ENCODE results near the gene WNK4. TPM values are rescaled to one million over a fixed set of nuclear protein-coding genes. Genes with fewer than 3 reads are reported as not detected.
A peak's percentile ranks its signal among the peaks of the same experiment; 100 is the strongest.

The WNK4 gene
- polyA plus RNA-seq, 3 donors: 7.1 to 16.8 (median 7.8) TPM

- no peak for DNase-seq (ENCODE audit: extremely low read depth in 1 of 11, low read depth in 9 of 11, low spot score in 4 of 11)
Observed at GRCh38 chr17:42821176-42821575, 40.8 kb downstream of the WNK4 start.

DNA sequence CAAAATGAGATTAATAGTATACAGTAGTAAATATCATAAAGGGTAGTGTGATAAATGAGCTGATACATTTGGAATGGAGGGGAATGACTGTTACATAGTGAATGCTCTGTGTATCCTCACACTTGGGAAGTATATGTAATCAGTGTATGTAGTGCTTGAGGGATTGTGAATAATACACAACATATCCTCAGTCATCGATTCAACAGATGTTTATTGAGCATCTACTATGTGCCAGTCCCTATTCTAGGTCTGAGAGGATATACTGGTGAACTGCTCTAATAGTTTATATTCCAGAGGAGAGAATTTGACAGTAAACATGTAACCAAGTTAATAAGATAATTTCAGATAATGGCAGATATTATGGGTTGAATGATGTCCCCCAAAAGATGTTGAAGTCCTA is 47.1 kb downstream of the WNK4 start:
- no peak for DNase-seq (ENCODE audit: extremely low read depth in 1 of 11, low read depth in 9 of 11, low spot score in 4 of 11)

- DNase-seq (ENCODE audit: extremely low read depth in 1 of 11, low read depth in 9 of 11, low spot score in 4 of 11): no peak
Observed at GRCh38 chr17:42830971-42831370, 50.6 kb downstream of the WNK4 start.

DNA sequence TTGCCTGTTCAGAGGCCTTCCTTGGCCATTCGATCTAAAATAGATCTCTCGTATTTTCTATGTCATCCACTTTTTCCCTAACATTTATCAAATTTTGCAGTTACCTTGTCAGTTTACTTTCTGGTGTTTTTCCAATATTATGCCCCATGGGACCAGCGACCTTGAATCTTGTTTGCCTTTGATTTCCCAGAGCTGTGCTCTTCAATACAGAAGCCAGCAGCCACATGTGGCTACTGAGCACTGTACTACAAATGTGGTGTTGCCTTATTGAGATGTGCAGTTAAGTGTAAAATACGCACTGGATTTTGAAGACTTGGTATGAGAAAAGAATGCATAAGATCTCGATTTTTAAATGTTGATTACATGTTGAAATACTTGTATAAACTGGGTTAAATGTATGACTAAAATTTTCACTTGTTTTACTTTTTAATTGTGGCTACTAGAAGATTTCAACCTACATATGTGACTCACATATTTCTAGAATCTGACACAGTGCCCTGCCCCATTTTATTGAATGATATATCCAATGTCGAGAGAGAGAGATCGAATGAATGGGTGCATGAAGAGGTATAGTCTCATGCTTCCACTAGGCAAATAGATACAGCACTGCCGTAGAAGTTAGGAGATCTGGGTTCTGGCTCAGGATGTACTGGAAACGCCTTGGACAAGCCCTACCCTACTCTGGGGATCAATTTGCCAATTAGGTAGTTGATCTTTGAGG is 52.0 kb downstream of the WNK4 start:
- no peak for DNase-seq (ENCODE audit: extremely low read depth in 1 of 11, low read depth in 9 of 11, low spot score in 4 of 11)

DNA sequence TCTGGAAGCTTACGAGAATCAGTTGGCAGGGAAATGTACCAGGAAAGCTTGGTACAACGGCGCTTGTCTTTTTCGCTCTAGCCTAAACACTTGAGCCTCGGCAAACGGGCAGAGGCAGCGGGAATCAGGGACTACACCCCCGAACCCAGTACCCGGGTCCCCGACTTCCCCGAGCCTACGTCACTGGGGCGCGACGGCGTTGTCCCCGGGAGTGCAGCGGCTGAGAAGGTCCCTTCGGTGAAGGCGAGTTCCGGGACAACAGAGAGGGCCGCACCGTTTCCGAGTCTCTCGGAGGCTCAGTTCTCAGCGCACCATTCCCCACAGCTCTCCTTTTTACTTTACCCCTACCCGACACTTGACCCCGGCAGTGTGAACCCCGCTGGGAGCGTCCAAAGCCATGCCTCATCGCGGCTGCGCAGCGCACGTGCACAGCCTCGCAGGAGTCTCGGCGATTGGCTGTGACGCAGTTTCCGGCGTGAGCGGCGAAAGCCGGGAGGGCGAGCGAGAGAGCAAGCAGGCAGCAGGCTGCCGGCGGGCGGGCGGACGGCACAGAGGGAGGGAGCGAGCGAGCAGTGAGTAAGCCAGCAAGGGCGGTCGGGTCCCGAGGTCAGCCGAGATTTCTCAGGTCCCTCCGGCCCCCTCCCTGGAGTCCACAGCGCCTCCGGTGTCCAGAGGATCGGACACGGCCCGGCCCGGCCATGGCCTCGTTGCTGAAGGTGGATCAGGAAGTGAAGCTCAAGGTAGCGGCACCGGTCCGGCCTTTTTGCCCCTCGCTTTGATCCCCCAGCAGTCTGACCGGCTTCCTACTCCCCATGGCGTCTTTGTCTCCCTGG is 52.7 kb downstream of the WNK4 start, which contains the start of gene PSME3:
Gene PSME3, plus strand, starts transcription at position 464 of the 833 bp plus-strand sequence. Its CDS starts 235 bp downstream, at position 699.
- DNase-seq (ENCODE audit: extremely low read depth in 1 of 11, low read depth in 9 of 11, low spot score in 4 of 11): peak; percentile 66 to 89 (median 86)

DNA sequence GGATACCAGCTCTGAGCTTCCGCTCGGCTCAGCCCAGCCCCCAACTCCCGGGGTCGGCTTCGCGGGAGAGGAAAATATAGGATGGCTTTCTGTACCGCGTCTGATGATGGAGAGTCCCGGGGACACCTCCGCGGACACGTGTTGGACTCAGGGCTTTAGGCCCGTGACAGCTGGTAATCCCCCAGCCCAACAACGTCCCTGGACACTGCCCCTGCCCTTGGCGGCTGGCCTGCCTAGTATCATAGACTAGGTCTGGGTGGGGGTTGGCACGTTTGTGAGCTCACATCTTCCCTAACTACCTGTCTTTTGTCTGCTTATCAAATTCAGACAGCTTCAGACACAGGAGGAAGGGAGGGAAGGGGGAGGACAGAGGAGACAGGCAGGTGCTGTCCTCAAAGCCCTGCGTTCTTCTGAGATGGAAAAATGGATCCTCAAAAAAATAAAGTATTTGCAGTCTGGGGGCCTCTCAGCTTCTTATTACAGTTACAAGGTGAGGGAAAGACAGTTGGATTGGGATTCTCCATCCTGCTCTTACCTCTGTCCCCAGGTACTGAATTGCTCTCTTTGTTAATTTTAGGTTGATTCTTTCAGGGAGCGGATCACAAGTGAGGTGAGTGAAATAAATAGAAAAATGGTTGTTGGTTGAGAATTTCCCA is 53.5 kb downstream of the WNK4 start:
- no peak for DNase-seq (ENCODE audit: extremely low read depth in 1 of 11, low read depth in 9 of 11, low spot score in 4 of 11)

- DNase-seq (ENCODE audit: extremely low read depth in 1 of 11, low read depth in 9 of 11, low spot score in 4 of 11): no peak
Observed at GRCh38 chr17:42835732-42836131, 55.3 kb downstream of the WNK4 start.

DNA sequence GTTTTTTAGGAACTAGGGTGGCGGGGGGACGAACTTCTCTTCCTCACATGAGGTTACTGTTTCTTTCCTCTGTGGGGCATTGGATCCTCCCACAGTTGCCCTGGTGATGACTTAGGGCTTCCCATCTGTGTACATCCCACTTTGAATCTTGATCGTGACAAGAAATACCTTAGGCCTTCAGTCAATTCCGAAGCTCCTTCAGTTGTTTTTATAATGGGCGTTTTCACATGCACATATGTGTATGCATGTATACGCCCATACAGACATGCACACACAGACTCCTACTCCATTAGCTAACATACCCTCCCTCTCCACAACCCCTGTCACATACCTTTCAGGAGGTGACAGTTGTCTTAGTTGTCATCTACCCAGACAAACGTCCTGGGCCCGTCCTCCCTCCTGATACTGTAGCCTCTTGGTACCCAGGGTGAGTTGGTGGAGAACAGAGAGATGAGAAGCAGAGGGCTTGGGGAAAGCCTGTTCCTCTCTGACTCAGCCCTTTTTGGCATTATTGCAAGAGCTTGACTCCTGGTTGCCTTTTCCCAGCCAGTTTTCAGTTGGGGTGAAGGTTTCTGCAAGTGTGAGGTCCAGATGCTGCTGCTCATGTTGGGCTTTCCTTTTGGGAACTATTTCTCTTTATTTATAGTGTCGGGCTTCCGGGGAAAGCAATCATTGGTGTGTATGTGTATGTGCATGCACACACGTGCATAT is 61.7 kb downstream of the WNK4 start:
- no peak for DNase-seq (ENCODE audit: extremely low read depth in 1 of 11, low read depth in 9 of 11, low spot score in 4 of 11)

GRCh38 chr17:42843358-42843934 is 63.0 kb downstream of the WNK4 start:
- DNase-seq (ENCODE audit: extremely low read depth in 1 of 11, low read depth in 9 of 11, low spot score in 4 of 11): peak in 3 of 11 donors; percentile 43 to 57 (median 53)

- DNase-seq (ENCODE audit: extremely low read depth in 1 of 11, low read depth in 9 of 11, low spot score in 4 of 11): no peak
Observed at GRCh38 chr17:42844271-42844670, 63.9 kb downstream of the WNK4 start, which contains the start of gene AOC2. Gene AOC2, plus strand, starts transcription at chr17:42844580. Its CDS starts 47 bp downstream, at chr17:42844627.

- DNase-seq (ENCODE audit: extremely low read depth in 1 of 11, low read depth in 9 of 11, low spot score in 4 of 11): no peak
Observed at GRCh38 chr17:42844761-42845555, 64.5 kb downstream of the WNK4 start.

- no peak for DNase-seq (ENCODE audit: extremely low read depth in 1 of 11, low read depth in 9 of 11, low spot score in 4 of 11)
Observed at GRCh38 chr17:42845556-42845917, 65.1 kb downstream of the WNK4 start.

- no peak for DNase-seq (ENCODE audit: extremely low read depth in 1 of 11, low read depth in 9 of 11, low spot score in 4 of 11)
Observed at GRCh38 chr17:42845918-42846593, 65.6 kb downstream of the WNK4 start.

Other genes with a start within 250 kb of the WNK4 start
- 10 to 100 TPM; 15.6 to 31.6 (median 26.4) TPM for gene NAGLU, start 244.4 kb upstream of the WNK4 start, polyA plus RNA-seq (ENCODE audit: insufficient read length in 3 of 3)
- 1 to 10 TPM; 3.4 to 5.9 (median 5.0) TPM for gene HSD17B1, start 227.7 kb upstream of the WNK4 start, polyA plus RNA-seq (ENCODE audit: insufficient read length in 3 of 3)
- 10 to 100 TPM; 59.8 to 66.8 (median 61.4) TPM for gene COASY, start 218.5 kb upstream of the WNK4 start, polyA plus RNA-seq (ENCODE audit: insufficient read length in 3 of 3)
- 10 to 100 TPM; 33.2 to 36.1 (median 35.5) TPM for gene MLX, start 213.5 kb upstream of the WNK4 start, polyA plus RNA-seq (ENCODE audit: insufficient read length in 3 of 3)
- 10 to 100 TPM; 16.0 to 22.9 (median 18.4) TPM for gene PSMC3IP, start 202.9 kb upstream of the WNK4 start, polyA plus RNA-seq (ENCODE audit: insufficient read length in 3 of 3)
- gene RETREG3, start 171.2 kb upstream of the WNK4 start, polyA plus RNA-seq (ENCODE audit: insufficient read length in 3 of 3): 10 to 100 TPM; 44.7 to 65.3 (median 46.9) TPM
- gene TUBG1, start 170.9 kb upstream of the WNK4 start, polyA plus RNA-seq (ENCODE audit: insufficient read length in 3 of 3): 10 to 100 TPM; 49.6 to 66.9 (median 54.7) TPM
- gene TUBG2, start 121.3 kb upstream of the WNK4 start, polyA plus RNA-seq (ENCODE audit: insufficient read length in 3 of 3): 10 to 100 TPM; 24.7 to 41.1 (median 25.7) TPM
- gene PLEKHH3, start 103.6 kb upstream of the WNK4 start, polyA plus RNA-seq (ENCODE audit: insufficient read length in 3 of 3): 10 to 100 TPM; 14.4 to 18.9 (median 18.6) TPM
- gene CCR10, start 98.8 kb upstream of the WNK4 start, polyA plus RNA-seq (ENCODE audit: insufficient read length in 3 of 3): 1 to 10 TPM; 1.6 to 2.4 (median 1.7) TPM
- 1 to 10 TPM; 6.7 to 8.9 (median 8.7) TPM for gene CNTNAP1, start 98.1 kb upstream of the WNK4 start, polyA plus RNA-seq (ENCODE audit: insufficient read length in 3 of 3)
- 10 to 100 TPM; 37.9 to 65.1 (median 41.3) TPM for gene EZH1, start 35.6 kb upstream of the WNK4 start, polyA plus RNA-seq (ENCODE audit: insufficient read length in 3 of 3)
- gene RAMP2, start 19.4 kb upstream of the WNK4 start, polyA plus RNA-seq (ENCODE audit: insufficient read length in 3 of 3): 100 to 1,000 TPM in 1 of 3 donors, 10 to 100 TPM in 2; 80.9 to 101 (median 84.6) TPM
- gene VPS25, start 7.2 kb upstream of the WNK4 start, polyA plus RNA-seq (ENCODE audit: insufficient read length in 3 of 3): 10 to 100 TPM; 80.6 to 93.2 (median 86.2) TPM
- 100 to 1,000 TPM; 150 to 167 (median 159) TPM for gene COA3, start 18.1 kb downstream of the WNK4 start, polyA plus RNA-seq (ENCODE audit: insufficient read length in 3 of 3)
- 1 to 10 TPM; 1.4 to 3.4 (median 2.2) TPM for gene CNTD1, start 18.3 kb downstream of the WNK4 start, polyA plus RNA-seq (ENCODE audit: insufficient read length in 3 of 3)
- gene BECN1, start 43.7 kb downstream of the WNK4 start, polyA plus RNA-seq (ENCODE audit: insufficient read length in 3 of 3): 10 to 100 TPM; 70.2 to 76.5 (median 74.2) TPM
- gene PSME3, start 52.8 kb downstream of the WNK4 start, polyA plus RNA-seq (ENCODE audit: insufficient read length in 3 of 3): 100 to 1,000 TPM in 2 of 3 donors, 10 to 100 TPM in 1; 96.0 to 115 (median 110) TPM
- 1 to 10 TPM in 2 of 3 donors, under 1 TPM in 1; 0.92 to 1.5 (median 1.1) TPM for gene AOC2, start 64.0 kb downstream of the WNK4 start, polyA plus RNA-seq (ENCODE audit: insufficient read length in 3 of 3)
- gene AOC3, start 70.6 kb downstream of the WNK4 start, polyA plus RNA-seq (ENCODE audit: insufficient read length in 3 of 3): 1 to 10 TPM; 4.8 to 6.3 (median 5.3) TPM
- 1 to 10 TPM; 6.2 to 9.6 (median 9.5) TPM for gene G6PC1, start 120.2 kb downstream of the WNK4 start, polyA plus RNA-seq (ENCODE audit: insufficient read length in 3 of 3)
- gene AARSD1, start 183.8 kb downstream of the WNK4 start, polyA plus RNA-seq (ENCODE audit: insufficient read length in 3 of 3): 10 to 100 TPM; 57.3 to 76.0 (median 60.5) TPM
- gene PTGES3L, start 199.5 kb downstream of the WNK4 start, polyA plus RNA-seq (ENCODE audit: insufficient read length in 3 of 3): 1 to 10 TPM; 1.8 to 3.2 (median 3.2) TPM
- 10 to 100 TPM; 16.8 to 18.1 (median 17.1) TPM for gene RUNDC1, start 200.0 kb downstream of the WNK4 start, polyA plus RNA-seq (ENCODE audit: insufficient read length in 3 of 3)
- 1,000 to 10,000 TPM; 1,334 to 1,508 (median 1,422) TPM for gene RPL27, start 217.8 kb downstream of the WNK4 start, polyA plus RNA-seq (ENCODE audit: insufficient read length in 3 of 3)
- gene IFI35, start 226.2 kb downstream of the WNK4 start, polyA plus RNA-seq (ENCODE audit: insufficient read length in 3 of 3): 10 to 100 TPM in 2 of 3 donors, 1 to 10 TPM in 1; 9.3 to 12.9 (median 11.0) TPM
- gene VAT1, start 241.8 kb downstream of the WNK4 start, polyA plus RNA-seq (ENCODE audit: insufficient read length in 3 of 3): 100 to 1,000 TPM; 113 to 134 (median 129) TPM
- gene RND2, start 244.6 kb downstream of the WNK4 start, polyA plus RNA-seq (ENCODE audit: insufficient read length in 3 of 3): 1 to 10 TPM; 3.6 to 4.0 (median 3.9) TPM

All from renal cortex interstitium (tissue), 11 donors.